IMR-90 (cell line): ENCODE measurements around the gene ITPR2. TPM values are rescaled to one million over a fixed set of nuclear protein-coding genes. Genes with fewer than 3 reads are reported as not detected.

Source experiments
- ATAC-seq: fragments of 200-7000 bp; cut with Tn5 transposase; 2 replicates; pipeline ENCODE4 v1.9.1; 2020; ENCODE audit warnings: low read depth, mild to moderate bottlenecking, moderate library complexity
- BruUV-seq: library from RNA; stranded (reverse); fragments of 400-500 nt; replicated peaks from 2 replicates; lab custom pipeline; 2021; lab: Mats Ljungman, UMichigan
- CTCF ChIA-PET: fragments of 300-600 bp; formaldehyde crosslinking; extraction: SDS; loops from one replicate; lab custom pipeline; 2021; ENCODE audit warnings: antibody characterized with exemption; lab: Yijun Ruan, JAX
- POLR2A ChIA-PET: fragments of 300-600 bp; sonication (Branson Sonifier 250); formaldehyde crosslinking; loops from one replicate; lab custom pipeline; 2022; ENCODE audit warnings: antibody characterized with exemption; ENCODE audit not compliant: unreplicated experiment; lab: Charles Lee
- DNase-seq: peaks from one replicate; pipeline ENCODE4 v3.0.0; 2013
- H2AFZ ChIP-seq: replicated peaks from 2 replicates; pipeline ENCODE3; 2013; ENCODE audit warnings: low read length, mild to moderate bottlenecking; ENCODE audit not compliant: poor library complexity
- H2AK5ac ChIP-seq: 2 replicates; pipeline ENCODE4 v1.6.1; 2013; ENCODE audit warnings: low read depth, low read length, inconsistent platforms
- H2AK9ac ChIP-seq: replicated peaks from 2 replicates; pipeline ENCODE3; 2013; ENCODE audit warnings: mild to moderate bottlenecking, low read depth, low read length, moderate library complexity; ENCODE audit not compliant: poor library complexity
- H2BK120ac ChIP-seq: 2 replicates; pipeline ENCODE4 v1.6.1; 2013; ENCODE audit warnings: low read depth, low read length, inconsistent platforms
- H2BK15ac ChIP-seq: 3 replicates; pipeline ENCODE4 v1.6.1; 2013; ENCODE audit warnings: low read depth, low read length, inconsistent platforms
- H2BK20ac ChIP-seq: 2 replicates; pipeline ENCODE4 v1.6.1; 2013; ENCODE audit warnings: low read depth, mild to moderate bottlenecking, inconsistent platforms, low read length, moderate library complexity
- H2BK5ac ChIP-seq: 2 replicates; pipeline ENCODE4 v1.6.1; 2013; ENCODE audit warnings: mild to moderate bottlenecking, low read depth, low read length, inconsistent platforms; ENCODE audit not compliant: poor library complexity, severe bottlenecking
- H3K14ac ChIP-seq: replicated peaks from 2 replicates; pipeline ENCODE4 v1.6.1; 2013; ENCODE audit warnings: low read depth, low read length, inconsistent platforms
- H3K18ac ChIP-seq: 2 replicates; pipeline ENCODE4 v1.6.1; 2013; ENCODE audit warnings: low read depth, low read length, control low read depth
- H3K23ac ChIP-seq: 2 replicates; pipeline ENCODE4 v1.6.1; 2013; ENCODE audit warnings: low read depth, low read length, inconsistent platforms
- H3K27ac ChIP-seq: 2 replicates; pipeline ENCODE4 v1.5.1; 2013; ENCODE audit warnings: mild to moderate bottlenecking, control low read depth, low read length; ENCODE audit not compliant: insufficient read depth
- H3K27me3 ChIP-seq: 2 replicates; pipeline ENCODE4 v1.6.1; 2013; ENCODE audit warnings: low read length; ENCODE audit not compliant: control insufficient read depth, insufficient read depth
- H3K36me3 ChIP-seq: 2 replicates; pipeline ENCODE4 v1.6.1; 2013; ENCODE audit warnings: low read length, mixed read lengths; ENCODE audit not compliant: control insufficient read depth, insufficient read depth
- H3K4ac ChIP-seq: 2 replicates; pipeline ENCODE4 v1.6.1; 2013; ENCODE audit warnings: low read depth, low read length, inconsistent platforms
- H3K4me1 ChIP-seq: 2 replicates; pipeline ENCODE4 v1.6.1; 2013; ENCODE audit warnings: low read length, mixed read lengths; ENCODE audit not compliant: control insufficient read depth, insufficient read depth
- H3K4me2 ChIP-seq: 2 replicates; pipeline ENCODE4 v1.6.1; 2013; ENCODE audit warnings: low read depth, mild to moderate bottlenecking, control low read depth, low read length, moderate library complexity
- H3K4me3 ChIP-seq: 2 replicates; pipeline ENCODE4 v1.5.1; 2013; ENCODE audit warnings: low read depth, mild to moderate bottlenecking, control low read depth, low read length, moderate library complexity; ENCODE audit not compliant: insufficient read depth
- H3K56ac ChIP-seq: 2 replicates; pipeline ENCODE4 v1.6.1; 2013; ENCODE audit warnings: low read length, inconsistent platforms; ENCODE audit not compliant: insufficient read depth; ENCODE audit errors: extremely low read depth
- H3K79me1 ChIP-seq, 2 experiments: 2 replicates each; pipeline ENCODE4 v1.6.1; 2013; ENCODE audit warnings: low read length in 2 of 2, inconsistent platforms in 1 of 2, low read depth in 1 of 2
- H3K9ac ChIP-seq: 2 replicates; pipeline ENCODE4 v1.6.1; 2013; ENCODE audit warnings: low read depth, low read length, control low read depth
- H3K9me1 ChIP-seq: 2 replicates; pipeline ENCODE4 v1.6.1; 2013; ENCODE audit warnings: low read length, inconsistent platforms; ENCODE audit not compliant: insufficient read depth
- H3K9me3 ChIP-seq: 2 replicates; pipeline ENCODE4 v1.6.1; 2013; ENCODE audit warnings: low read length; ENCODE audit not compliant: control insufficient read depth, insufficient read depth
- H4K20me1 ChIP-seq: 2 replicates; pipeline ENCODE4 v1.6.1; 2013; ENCODE audit warnings: low read length, inconsistent platforms; ENCODE audit not compliant: insufficient read depth
- H4K5ac ChIP-seq: 2 replicates; pipeline ENCODE4 v1.6.1; 2013; ENCODE audit warnings: mild to moderate bottlenecking, low read depth, low read length, control low read depth
- H4K8ac ChIP-seq, 2 experiments: 2 replicates each; pipeline ENCODE4 v1.6.1; 2013; ENCODE audit warnings: low read depth in 2 of 2, low read length in 2 of 2, control low read depth in 1 of 2, inconsistent platforms in 1 of 2
- H4K91ac ChIP-seq: 2 replicates; pipeline ENCODE4 v1.6.1; 2013; ENCODE audit warnings: low read depth, low read length, inconsistent platforms; ENCODE audit not compliant: insufficient read depth
- BHLHE40 ChIP-seq: fragments of 150-350 bp; IDR thresholded peaks from 2 replicates; pipeline ENCODE4 v1.6.1; 2016; ENCODE audit warnings: mild to moderate bottlenecking, low read depth, low read length
- CEBPB ChIP-seq: IDR thresholded peaks from 2 replicates; pipeline ENCODE4 v1.6.1; 2012; ENCODE audit warnings: low read depth, low read length, improper control_type of control experiment
- CHD1 ChIP-seq: IDR thresholded peaks from 2 replicates; pipeline ENCODE4 v1.6.1; 2012; ENCODE audit warnings: low read depth, low read length, improper control_type of control experiment
- ELK1 ChIP-seq: fragments of 150-350 bp; IDR thresholded peaks from 2 replicates; pipeline ENCODE4 v1.6.1; 2016; ENCODE audit warnings: low read depth, mild to moderate bottlenecking, low read length, moderate library complexity, borderline replicate concordance
- MAFK ChIP-seq: IDR thresholded peaks from 2 replicates; pipeline ENCODE4 v1.6.1; 2012; ENCODE audit warnings: low read depth, low read length, improper control_type of control experiment
- MXI1 ChIP-seq: IDR thresholded peaks from 2 replicates; pipeline ENCODE4 v1.6.1; 2012; ENCODE audit warnings: low read depth, mild to moderate bottlenecking, low read length, moderate library complexity, borderline replicate concordance
- POLR2A ChIP-seq: IDR thresholded peaks from 2 replicates; pipeline ENCODE4 v1.6.1; 2012; ENCODE audit warnings: mild to moderate bottlenecking, low read depth, low read length
- RAD21 ChIP-seq: IDR thresholded peaks from 2 replicates; pipeline ENCODE4 v1.6.1; 2012; ENCODE audit warnings: low read length, improper control_type of control experiment
- RCOR1 ChIP-seq: IDR thresholded peaks from 2 replicates; pipeline ENCODE4 v1.6.1; 2012; ENCODE audit warnings: mild to moderate bottlenecking, low read length, improper control_type of control experiment; ENCODE audit not compliant: insufficient replicate concordance
- RFX5 ChIP-seq: IDR thresholded peaks from 2 replicates; pipeline ENCODE4 v1.8.0; 2012; ENCODE audit warnings: low read depth, mild to moderate bottlenecking, low read length, moderate library complexity
- SMC3 ChIP-seq: fragments of 150-350 bp; IDR thresholded peaks from 2 replicates; pipeline ENCODE4 v1.6.1; 2016; ENCODE audit warnings: low read depth, mild to moderate bottlenecking, antibody characterized with exemption, low read length, moderate library complexity
- USF2 ChIP-seq: fragments of 150-350 bp; IDR thresholded peaks from 2 replicates; pipeline ENCODE4 v1.6.1; 2017; ENCODE audit warnings: mild to moderate bottlenecking, antibody characterized with exemption, low read length, low read depth
- WGBS, 2 experiments: methylation state at CpG; one replicate each; pipeline versions ENCODE4 v1.1.5 to v1.1.7; 2013; ENCODE audit warnings: missing lambda C conversion rate in 2 of 2; ENCODE audit not compliant: insufficient read length in 1 of 2; ENCODE audit errors: extremely low coverage in 2 of 2; 5-methylcytosine and 5-hydroxymethylcytosine counted together
- dilution Hi-C: fragments of 300-500 bp; cut with HindIII; formaldehyde crosslinking; loops from one replicate; pipeline ENCODE4 v1.14.3; 2018; ENCODE audit warnings: low sequenced_read_pairs; ENCODE audit not compliant: unreplicated experiment
- in situ Hi-C: fragments of 300-500 bp; cut with MboI; formaldehyde crosslinking; loops from 3 replicates; pipeline ENCODE4 v1.14.3; 2019; ENCODE audit warnings: low sequenced_read_pairs, inconsistent platforms, mixed read lengths
- intact Hi-C: fragments of 100-400 bp; cut with micrococcal nuclease; formaldehyde crosslinking; loops from 2 replicates; pipeline ENCODE4 v1.10.0; 2022
- polyA plus RNA-seq, 3 experiments: library from polyadenylated mRNA; depleted of rRNA; stranded (reverse); fragments of >200 nt; gene quantifications; 2 replicates each; pipeline ENCODE4 v1.2.3, GENCODE V29; 2012; ENCODE audit warnings: low replicate concordance in 1 of 3
- total RNA-seq: library from RNA; depleted of rRNA; stranded (reverse); fragments of >200 nt; gene quantifications from 2 replicates; pipeline ENCODE4 v1.2.3, GENCODE V29; 2012

ITPR2 gene
- total and polyA plus RNA-seq, 2 of the 4 experiments (the other 2 are of a cell fraction): 1.2 to 9.0 TPM

- no peak for ATAC-seq
- Histone ChIP-seq H4K91ac (no peak overlapping the region; the same call in 1 of the 2 replicates), H3K4ac (no peak overlapping the region), H3K9me1 (peaks cover 3% of the 10 kb centered on the region; the same call in 1 of the 2 replicates), H3K18ac (no peak overlapping the region), H3K14ac (no peak overlapping the region), H3K4me3 (no peak overlapping the region), H2AK9ac (no peak overlapping the region), H3K79me1 (no peaks in the 10 kb centered on the region), H3K56ac (no peak overlapping the region), H2BK15ac (no peak overlapping the region), H3K27me3 (no peaks in the 10 kb centered on the region), H4K8ac (no peak overlapping the region), H2AK5ac (no peak overlapping the region), H3K4me2 (no peak overlapping the region), H3K27ac (no peak overlapping the region), H3K4me1 (peaks cover 4% of the 10 kb centered on the region), H3K9ac (no peak overlapping the region), H2BK120ac (no peak overlapping the region), H3K9me3 (no peaks in the 10 kb centered on the region), H3K23ac (no peak overlapping the region), H4K20me1 (no peaks in the 10 kb centered on the region), H2BK5ac (no peak overlapping the region), H3K36me3 (no peaks in the 10 kb centered on the region), H2AFZ (no peak overlapping the region), H2BK20ac (no peak overlapping the region), H4K5ac (no peak overlapping the region)
- BruUV-seq: no TSS peak
- dilution Hi-C loops (no loop called here), intact Hi-C loops (no loop called here), in situ Hi-C loops (no loop called here)
- 100% methylated on average over 1 of the region's 2 CpGs; no CpG with 5 or more reads in 1 of the 2 experiments for WGBS, 2 experiments
- POLR2A ChIA-PET: no interaction called here
- DNase-seq: no peak
- CTCF ChIA-PET: interaction anchor here (1.0 kb wide), 1 partner anchor 14 kb away, joined by 3 read pairs; no protein-coding TSS in a partner anchor
- no peak for TF ChIP-seq USF2
- TF ChIP-seq MAFK: no peak
- no peak for TF ChIP-seq BHLHE40
- no peak for TF ChIP-seq CEBPB
- TF ChIP-seq RCOR1: no peak
- TF ChIP-seq RAD21: no peak
- no peak for TF ChIP-seq CHD1
- no peak for TF ChIP-seq ELK1
- no peak for TF ChIP-seq SMC3
- TF ChIP-seq POLR2A: no peak
- TF ChIP-seq RFX5: no peak
- no peak for TF ChIP-seq MXI1
Measured at GRCh38 chr12:26725276-26725916, 107.6 kb downstream of the ITPR2 start.
